Testis (tissue), 3 donors: ENCODE data around the gene SLC25A21. TPM values are rescaled to one million over a fixed set of nuclear protein-coding genes. Genes with fewer than 3 reads are reported as not detected.

ENCODE experiments used
- DNase-seq: peaks from one replicate; pipeline ENCODE4 v3.0.0-alpha.2; 2019
- H3K27ac ChIP-seq, 2 donors: fragments of 200-600 bp; sonication (generic); one replicate each; pipeline ENCODE4 v1.5.1; 2019
- H3K27me3 ChIP-seq: fragments of 200-600 bp; sonication (generic); one replicate; pipeline ENCODE4 v1.5.1; 2019
- H3K36me3 ChIP-seq: fragments of 200-600 bp; sonication (generic); one replicate; pipeline ENCODE4 v1.5.1; 2017; ENCODE audit warnings: low read depth; ENCODE audit errors: missing control alignments
- H3K4me1 ChIP-seq: fragments of 200-600 bp; sonication (generic); one replicate; pipeline ENCODE4 v1.5.1; 2019
- H3K4me3 ChIP-seq, 2 donors: fragments of 200-600 bp; sonication (generic); one replicate each; pipeline ENCODE4 v1.5.1; 2017 to 2019
- H3K9me3 ChIP-seq: fragments of 200-600 bp; sonication (generic); one replicate; pipeline ENCODE4 v1.5.1; 2017
- CTCF ChIP-seq, 3 experiments: fragments of 450-650 bp in 2 of 3; fragments of 200-600 bp in 1 of 3; sonication (generic) in 1 of 3; IDR thresholded peaks; one replicate each; pipeline ENCODE4 v1.5.1; 2016 to 2019; ENCODE audit warnings: antibody characterized with exemption in 3 of 3, mild to moderate bottlenecking in 2 of 3, moderate library complexity in 1 of 3
- POLR2A ChIP-seq: fragments of 450-650 bp; IDR thresholded peaks from one replicate; pipeline ENCODE4 v1.6.1; 2017; ENCODE audit warnings: antibody characterized with exemption, mild to moderate bottlenecking, moderate library complexity
- WGBS, 2 donors: methylation state at CpG; one replicate each; pipeline ENCODE4 v1.1.5; 2018; 5-methylcytosine and 5-hydroxymethylcytosine counted together
- intact Hi-C: fragments of 100-400 bp; cut with DNase I; formaldehyde crosslinking; loops from one replicate; pipeline ENCODE4 v1.15.1; 2023; ENCODE audit warnings: low total_unique reads
- polyA plus RNA-seq: library from polyadenylated mRNA; stranded (reverse); fragments of 350-450 nt; fragmentation: Illumina TruSeq; extraction: RNeasy Lipid Tissue Mini Kit (QIAGEN cat#74804); gene quantifications from one replicate; pipeline ENCODE4 v1.2.3, GENCODE V29; 2014; ENCODE audit warnings: low read depth, low replicate concordance; ENCODE audit not compliant: insufficient read depth
- total RNA-seq, 2 donors: library from RNA; depleted of rRNA; stranded (reverse); fragments of >200 nt; gene quantifications; one replicate each; pipeline ENCODE4 v1.2.3, GENCODE V29; 2016

SLC25A21 gene
- total and polyA plus RNA-seq, 3 donors from 2014 or later, result 4.4 to 16.0 (median 13.6) TPM

GRCh38 chr14:37054144-37054543, 118.3 kb downstream of the SLC25A21 start:
- Histone ChIP-seq H3K36me3 (no peaks in the 10 kb centered on the region), H3K27me3 (no peaks in the 10 kb centered on the region), H3K4me1 (no peaks in the 10 kb centered on the region), H3K27ac (no peak overlapping the region), H3K4me3 (no peak overlapping the region), H3K9me3 (no peaks in the 10 kb centered on the region)
- intact Hi-C loops, result no loop called here
- DNase-seq, result no peak
- TF ChIP-seq POLR2A (no peak), CTCF (IDR thresholded peaks at IDR 0.05) (no peak)

GRCh38 chr14:37051680-37052079, 120.7 kb downstream of the SLC25A21 start:
- DNase-seq, result no peak
- Histone ChIP-seq H3K4me3 (no peak overlapping the region), H3K27me3 (no peaks in the 10 kb centered on the region), H3K4me1 (peaks cover 12% of the 10 kb centered on the region), H3K27ac (no peak overlapping the region), H3K36me3 (no peaks in the 10 kb centered on the region), H3K9me3 (no peaks in the 10 kb centered on the region)
- TF ChIP-seq POLR2A (no peak), CTCF (IDR thresholded peaks at IDR 0.05) (no peak)
- WGBS, 2 donors, result 90 to 95% methylated on average over 5 of the region's 5 CpGs
- intact Hi-C loops, result no loop called here

GRCh38 chr14:37051153-37051552, 121.3 kb downstream of the SLC25A21 start:
- Histone ChIP-seq H3K27ac (no peak overlapping the region), H3K9me3 (no peaks in the 10 kb centered on the region), H3K4me1 (peaks cover 12% of the 10 kb centered on the region), H3K27me3 (no peaks in the 10 kb centered on the region), H3K36me3 (no peaks in the 10 kb centered on the region), H3K4me3 (no peak overlapping the region)
- intact Hi-C loops, result no loop called here
- DNase-seq, result no peak
- WGBS, 2 donors, result 89 to 90% methylated on average over 2 of the region's 2 CpGs
- TF ChIP-seq POLR2A, result no peak
- TF ChIP-seq CTCF (IDR thresholded peaks at IDR 0.05), result no peak

- no peaks in the 10 kb centered on the region for H3K36me3 ChIP-seq
- no peak overlapping the region for H3K27ac ChIP-seq
- H3K4me3 ChIP-seq, result no peak overlapping the region
- no peaks in the 10 kb centered on the region for H3K9me3 ChIP-seq
- DNase-seq, result no peak
- no peaks in the 10 kb centered on the region for H3K27me3 ChIP-seq
- TF ChIP-seq POLR2A (no peak), CTCF (IDR thresholded peaks at IDR 0.05) (no peak)
- intact Hi-C loops, result no loop called here
- peaks cover 12% of the 10 kb centered on the region for H3K4me1 ChIP-seq
Observed at GRCh38 chr14:37048666-37049071, 123.7 kb downstream of the SLC25A21 start.

GRCh38 chr14:37047996-37048395, 124.4 kb downstream of the SLC25A21 start:
- Histone ChIP-seq H3K36me3 (no peaks in the 10 kb centered on the region), H3K4me1 (peaks cover 12% of the 10 kb centered on the region), H3K4me3 (no peak overlapping the region), H3K9me3 (no peaks in the 10 kb centered on the region), H3K27ac (peak overlapping the region in 1 of 2 donors; percentile 11), H3K27me3 (no peaks in the 10 kb centered on the region)
- intact Hi-C loops, result no loop called here
- TF ChIP-seq POLR2A (no peak), CTCF (IDR thresholded peaks at IDR 0.05) (no peak)
- DNase-seq, result no peak
- 37 to 53% methylated on average over 4 of the region's 4 CpGs for WGBS, 2 donors
